WTC11 (cell line): ENCODE measurements around the gene MTSS2.

Experiments
- RELA ChIP-seq: sonication (generic); formaldehyde crosslinking; IDR thresholded peaks from 2 replicates; pipeline ENCODE4 v1.8.1; 2022; ENCODE audit warnings: missing genetic modification reagents, mild to moderate bottlenecking, borderline replicate concordance
- TF ChIP-seq, protein P1 (sequence below): sonication (generic); formaldehyde crosslinking; IDR thresholded peaks from 2 replicates; pipeline ENCODE4 v1.8.0; 2023; ENCODE audit warnings: missing genetic modification reagents
- TF ChIP-seq, protein P2 (sequence below): sonication (generic); formaldehyde crosslinking; IDR thresholded peaks from 2 replicates; pipeline ENCODE4 v1.8.1; 2022; ENCODE audit warnings: low read depth, mild to moderate bottlenecking, moderate library complexity, missing genetic modification reagents, borderline replicate concordance
- TF ChIP-seq, protein P3 (sequence below): fragments of 200-600 bp; IDR thresholded peaks from 2 replicates; pipeline ENCODE4 v1.8.0; 2022; ENCODE audit warnings: antibody characterized with exemption

DNA sequence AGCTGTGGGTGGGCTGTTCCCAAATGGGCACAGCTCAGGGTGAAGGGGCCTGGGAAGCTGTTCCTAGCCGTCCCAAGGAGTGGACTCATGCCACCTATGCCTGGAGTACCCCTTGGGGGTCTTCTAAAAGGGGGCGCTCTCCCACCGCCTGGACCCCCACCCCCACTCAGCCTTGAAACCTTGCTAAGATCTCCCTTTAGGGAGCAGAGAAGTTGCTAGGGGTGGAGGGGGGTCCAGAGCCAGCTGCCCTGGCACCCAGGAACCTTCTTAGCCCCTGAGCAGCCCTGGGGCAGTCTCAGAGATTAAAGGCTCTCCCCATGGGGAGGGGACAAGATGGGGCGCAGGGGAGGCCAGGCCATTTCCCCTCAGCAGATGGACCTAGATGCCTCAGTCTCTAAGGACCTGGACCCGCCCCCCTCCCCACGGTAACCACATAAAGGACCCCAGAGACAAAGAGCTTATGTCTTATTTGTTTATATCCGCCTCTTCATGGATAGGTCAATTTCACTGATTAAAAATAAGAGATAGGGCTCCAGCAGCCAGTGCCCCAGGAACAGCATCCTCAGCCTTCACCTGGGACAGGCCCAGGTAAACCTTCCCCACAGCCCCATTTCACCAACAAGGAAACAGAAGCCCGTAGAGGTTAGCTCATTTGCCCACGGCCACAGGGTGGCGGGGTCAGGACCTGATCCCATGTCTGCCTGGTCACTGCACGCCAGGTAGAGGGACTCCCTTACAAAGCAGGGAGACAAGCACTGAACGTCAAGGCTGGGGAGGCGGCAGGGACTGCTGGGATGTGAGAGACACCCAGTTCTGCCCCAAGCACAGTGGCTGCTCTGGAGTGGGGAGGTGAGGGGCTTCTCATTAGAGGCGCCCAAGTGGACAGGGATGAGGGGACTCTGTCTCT, 3.4 kb downstream of the MTSS2 start:
- TF ChIP-seq, protein P1, sequence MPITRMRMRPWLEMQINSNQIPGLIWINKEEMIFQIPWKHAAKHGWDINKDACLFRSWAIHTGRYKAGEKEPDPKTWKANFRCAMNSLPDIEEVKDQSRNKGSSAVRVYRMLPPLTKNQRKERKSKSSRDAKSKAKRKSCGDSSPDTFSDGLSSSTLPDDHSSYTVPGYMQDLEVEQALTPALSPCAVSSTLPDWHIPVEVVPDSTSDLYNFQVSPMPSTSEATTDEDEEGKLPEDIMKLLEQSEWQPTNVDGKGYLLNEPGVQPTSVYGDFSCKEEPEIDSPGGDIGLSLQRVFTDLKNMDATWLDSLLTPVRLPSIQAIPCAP (CRISPR knock-in tag) = no peak
- TF ChIP-seq, protein P2, sequence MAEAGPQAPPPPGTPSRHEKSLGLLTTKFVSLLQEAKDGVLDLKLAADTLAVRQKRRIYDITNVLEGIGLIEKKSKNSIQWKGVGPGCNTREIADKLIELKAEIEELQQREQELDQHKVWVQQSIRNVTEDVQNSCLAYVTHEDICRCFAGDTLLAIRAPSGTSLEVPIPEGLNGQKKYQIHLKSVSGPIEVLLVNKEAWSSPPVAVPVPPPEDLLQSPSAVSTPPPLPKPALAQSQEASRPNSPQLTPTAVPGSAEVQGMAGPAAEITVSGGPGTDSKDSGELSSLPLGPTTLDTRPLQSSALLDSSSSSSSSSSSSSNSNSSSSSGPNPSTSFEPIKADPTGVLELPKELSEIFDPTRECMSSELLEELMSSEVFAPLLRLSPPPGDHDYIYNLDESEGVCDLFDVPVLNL (CRISPR knock-in tag) = no peak
- no peak for TF ChIP-seq RELA (CRISPR knock-in tag)
- TF ChIP-seq, protein P3, sequence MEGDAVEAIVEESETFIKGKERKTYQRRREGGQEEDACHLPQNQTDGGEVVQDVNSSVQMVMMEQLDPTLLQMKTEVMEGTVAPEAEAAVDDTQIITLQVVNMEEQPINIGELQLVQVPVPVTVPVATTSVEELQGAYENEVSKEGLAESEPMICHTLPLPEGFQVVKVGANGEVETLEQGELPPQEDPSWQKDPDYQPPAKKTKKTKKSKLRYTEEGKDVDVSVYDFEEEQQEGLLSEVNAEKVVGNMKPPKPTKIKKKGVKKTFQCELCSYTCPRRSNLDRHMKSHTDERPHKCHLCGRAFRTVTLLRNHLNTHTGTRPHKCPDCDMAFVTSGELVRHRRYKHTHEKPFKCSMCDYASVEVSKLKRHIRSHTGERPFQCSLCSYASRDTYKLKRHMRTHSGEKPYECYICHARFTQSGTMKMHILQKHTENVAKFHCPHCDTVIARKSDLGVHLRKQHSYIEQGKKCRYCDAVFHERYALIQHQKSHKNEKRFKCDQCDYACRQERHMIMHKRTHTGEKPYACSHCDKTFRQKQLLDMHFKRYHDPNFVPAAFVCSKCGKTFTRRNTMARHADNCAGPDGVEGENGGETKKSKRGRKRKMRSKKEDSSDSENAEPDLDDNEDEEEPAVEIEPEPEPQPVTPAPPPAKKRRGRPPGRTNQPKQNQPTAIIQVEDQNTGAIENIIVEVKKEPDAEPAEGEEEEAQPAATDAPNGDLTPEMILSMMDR = no peak
